Mesenchymal stem cell (in vitro differentiated cells and primary cell): ENCODE results near the gene RASEF.

Experiments
- DNase-seq: peaks from one replicate; pipeline ENCODE4 v3.0.0-alpha.2; 2013
- H2AFZ ChIP-seq: one replicate; pipeline ENCODE4 v1.6.1; 2013; ENCODE audit warnings: low read depth, mild to moderate bottlenecking, control low read depth, inconsistent platforms, low read length, moderate library complexity
- H2AK5ac ChIP-seq: 2 replicates; pipeline ENCODE4 v1.6.1; 2013; ENCODE audit warnings: low read length, moderate library complexity, mild to moderate bottlenecking, inconsistent platforms; ENCODE audit not compliant: severe bottlenecking
- H2BK120ac ChIP-seq: one replicate; pipeline ENCODE4 v1.6.1; 2013; ENCODE audit warnings: low read depth, mild to moderate bottlenecking, inconsistent platforms, low read length, moderate library complexity
- H2BK12ac ChIP-seq, 2 experiments: one replicate each; pipeline ENCODE4 v1.6.1; 2013; ENCODE audit warnings: inconsistent platforms in 2 of 2, low read length in 2 of 2, mild to moderate bottlenecking in 2 of 2, moderate library complexity in 2 of 2, control low read depth in 1 of 2
- H2BK15ac ChIP-seq: one replicate; pipeline ENCODE4 v1.6.1; 2013; ENCODE audit warnings: mild to moderate bottlenecking, low read depth, inconsistent platforms; ENCODE audit not compliant: poor library complexity, severe bottlenecking
- H2BK5ac ChIP-seq: 2 replicates; pipeline ENCODE4 v1.6.1; 2013; ENCODE audit warnings: low read depth, mild to moderate bottlenecking, low read length, control low read depth, inconsistent platforms; ENCODE audit not compliant: poor library complexity, severe bottlenecking
- H3K14ac ChIP-seq, 2 experiments: one replicate each; pipeline ENCODE4 v1.6.1; 2013; ENCODE audit warnings: inconsistent platforms in 2 of 2, low read length in 2 of 2, control low read depth in 1 of 2, mild to moderate bottlenecking in 1 of 2, moderate library complexity in 1 of 2
- H3K18ac ChIP-seq, 2 experiments: one replicate each; pipeline ENCODE4 v1.6.1; 2013; ENCODE audit warnings: inconsistent platforms in 2 of 2, low read length in 2 of 2, control low read depth in 1 of 2, low read depth in 1 of 2, mild to moderate bottlenecking in 1 of 2
- H3K23ac ChIP-seq, 2 experiments: one replicate each; pipeline ENCODE4 v1.6.1; 2013; ENCODE audit warnings: inconsistent platforms in 2 of 2, low read length in 2 of 2, mild to moderate bottlenecking in 2 of 2, moderate library complexity in 2 of 2, control low read depth in 1 of 2
- H3K27ac ChIP-seq: 2 replicates; pipeline ENCODE4 v1.5.1; 2013; ENCODE audit warnings: mild to moderate bottlenecking, moderate library complexity, low read length, control low read depth, inconsistent platforms; ENCODE audit not compliant: poor library complexity, severe bottlenecking
- H3K27me3 ChIP-seq, 2 experiments: 2 replicates each; pipeline versions ENCODE4 v1.6.1 to v1.7.0; 2013; ENCODE audit warnings: low read length in 2 of 2, mild to moderate bottlenecking in 2 of 2, moderate library complexity in 2 of 2, control low read depth in 1 of 2, inconsistent platforms in 1 of 2; ENCODE audit not compliant: control insufficient read depth in 1 of 2, insufficient read depth in 1 of 2
- H3K36me3 ChIP-seq, 2 experiments: 2 replicates each; pipeline versions ENCODE4 v1.6.1 to v1.7.0; 2013; ENCODE audit warnings: low read length in 2 of 2, control low read depth in 1 of 2, inconsistent platforms in 1 of 2, low read depth in 1 of 2, mild to moderate bottlenecking in 1 of 2; ENCODE audit not compliant: insufficient read depth in 2 of 2, control insufficient read depth in 1 of 2
- H3K4ac ChIP-seq, 2 experiments: one replicate each; pipeline ENCODE4 v1.6.1; 2013; ENCODE audit warnings: inconsistent platforms in 2 of 2, low read length in 2 of 2, mild to moderate bottlenecking in 2 of 2, moderate library complexity in 2 of 2, control low read depth in 1 of 2, low read depth in 1 of 2
- H3K4me1 ChIP-seq: 2 replicates; pipeline ENCODE4 v1.6.1; 2013; ENCODE audit warnings: low read depth, low read length, control low read depth; ENCODE audit not compliant: control insufficient read depth, insufficient read depth
- H3K4me2 ChIP-seq: 2 replicates; pipeline ENCODE4 v1.6.1; 2013; ENCODE audit warnings: low read length, mild to moderate bottlenecking, inconsistent platforms; ENCODE audit not compliant: poor library complexity, severe bottlenecking
- H3K4me3 ChIP-seq, 2 experiments: 2 replicates each; pipeline versions ENCODE4 v1.5.1 to v1.7.0; 2013; ENCODE audit warnings: low read length in 2 of 2, mild to moderate bottlenecking in 2 of 2, control low read depth in 1 of 2, low read depth in 1 of 2; ENCODE audit not compliant: insufficient read depth in 1 of 2
- H3K79me1 ChIP-seq: replicated peaks from 2 replicates; pipeline ENCODE4 v1.6.1; 2013; ENCODE audit warnings: mild to moderate bottlenecking, control low read depth, low read length, inconsistent platforms; ENCODE audit not compliant: poor library complexity, severe bottlenecking
- H3K9ac ChIP-seq: 2 replicates; pipeline ENCODE4 v1.7.0; 2013; ENCODE audit warnings: mild to moderate bottlenecking, low read length, moderate library complexity
- H3K9me3 ChIP-seq: 2 replicates; pipeline ENCODE4 v1.7.0; 2013; ENCODE audit warnings: mild to moderate bottlenecking, low read length; ENCODE audit not compliant: control insufficient read depth
- H4K8ac ChIP-seq: one replicate; pipeline ENCODE4 v1.6.1; 2013; ENCODE audit warnings: inconsistent platforms, mild to moderate bottlenecking, low read length, moderate library complexity
- H4K91ac ChIP-seq: one replicate; pipeline ENCODE4 v1.6.1; 2013; ENCODE audit warnings: mild to moderate bottlenecking, low read length, inconsistent platforms
- WGBS: methylation state at CpG from one replicate; pipeline ENCODE4 v1.1.7; 2013; ENCODE audit warnings: mixed read lengths; 5-methylcytosine and 5-hydroxymethylcytosine counted together

RASEF gene

DNA sequence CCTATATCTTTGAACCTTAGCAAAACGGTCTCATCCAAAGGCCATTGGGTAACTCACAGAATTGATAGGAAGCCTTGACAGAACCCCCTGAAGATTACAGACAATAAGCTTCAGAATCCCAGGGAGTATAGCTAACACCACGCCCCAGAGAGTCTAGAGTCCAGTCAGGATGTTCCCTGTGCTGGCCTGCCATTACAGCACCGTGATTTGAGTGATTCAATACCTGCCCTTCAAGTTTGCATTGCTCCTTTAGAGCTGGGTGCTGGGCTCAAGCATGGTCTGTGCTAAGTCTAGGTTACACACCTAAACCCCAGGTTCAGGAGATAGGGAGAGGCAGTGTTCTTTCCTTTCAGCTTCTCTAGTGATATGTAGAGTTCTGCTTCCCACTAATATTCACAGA lies 90.5 kb downstream of the RASEF start:
- Histone ChIP-seq H3K14ac (no peak overlapping the region), H2BK12ac (no peak overlapping the region), H3K9ac (no peak overlapping the region), H3K4me2 (no peak overlapping the region), H3K18ac (no peak overlapping the region), H3K9me3 (peaks cover 2% of the 10 kb centered on the region), H3K36me3 (no peaks in the 10 kb centered on the region), H3K27me3 (peaks cover 3 to 5% of the 10 kb centered on the region in 2 experiments), H3K4ac (no peak overlapping the region), H3K4me3 (no peak overlapping the region), H2AFZ (no peak overlapping the region), H2BK5ac (no peak overlapping the region), H2AK5ac (no peak overlapping the region), H3K79me1 (no peaks in the 10 kb centered on the region), H3K23ac (no peak overlapping the region), H2BK15ac (no peak overlapping the region), H4K8ac (no peak overlapping the region), H3K4me1 (no peaks in the 10 kb centered on the region), H3K27ac (no peak overlapping the region), H2BK120ac (no peak overlapping the region), H4K91ac (no peak overlapping the region)
- 94% methylated on average over 3 of the region's 3 CpGs for WGBS
- DNase-seq = no peak

DNA sequence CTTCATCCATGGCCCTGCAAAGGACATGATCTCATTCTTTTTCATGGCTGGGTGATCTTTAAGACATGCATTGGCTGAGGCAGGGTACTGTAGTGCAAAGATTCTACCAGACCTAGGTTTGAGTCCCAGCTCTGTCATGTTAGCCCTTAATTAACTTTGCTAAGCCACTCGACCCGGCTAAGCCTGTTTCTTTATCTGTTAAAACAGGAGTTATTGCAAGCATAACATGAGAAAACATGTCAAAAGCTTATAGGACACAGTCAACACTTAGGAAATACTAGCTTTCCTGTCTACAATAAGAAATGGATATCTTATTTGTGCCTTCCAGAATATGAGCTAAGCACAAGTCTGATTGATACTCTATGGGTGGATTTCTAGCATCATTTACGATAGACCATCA lies 92.6 kb downstream of the RASEF start:
- no peak overlapping the region for H3K18ac ChIP-seq
- H4K8ac ChIP-seq = no peak overlapping the region
- no peak overlapping the region for H3K27ac ChIP-seq
- H2BK5ac ChIP-seq = no peak overlapping the region
- H3K4me1 ChIP-seq = no peaks in the 10 kb centered on the region
- H3K14ac ChIP-seq = no peak overlapping the region
- H2BK120ac ChIP-seq = no peak overlapping the region
- no peak overlapping the region for H2BK15ac ChIP-seq
- no peak for DNase-seq
- no peak overlapping the region for H3K4me2 ChIP-seq
- no peak overlapping the region for H4K91ac ChIP-seq
- peaks cover 10 to 14% of the 10 kb centered on the region in 2 experiments for H3K27me3 ChIP-seq
- no peaks in the 10 kb centered on the region for H3K36me3 ChIP-seq
- WGBS = 80% methylated on average over 2 of the region's 3 CpGs
- H3K23ac ChIP-seq = no peak overlapping the region
- no peak overlapping the region for H2AK5ac ChIP-seq
- no peak overlapping the region for H2BK12ac ChIP-seq
- no peak overlapping the region for H3K9ac ChIP-seq
- H3K9me3 ChIP-seq = peaks cover 2% of the 10 kb centered on the region
- H3K4me3 ChIP-seq = no peak overlapping the region
- no peak overlapping the region for H2AFZ ChIP-seq
- no peak overlapping the region for H3K4ac ChIP-seq
- H3K79me1 ChIP-seq = no peaks in the 10 kb centered on the region

DNA sequence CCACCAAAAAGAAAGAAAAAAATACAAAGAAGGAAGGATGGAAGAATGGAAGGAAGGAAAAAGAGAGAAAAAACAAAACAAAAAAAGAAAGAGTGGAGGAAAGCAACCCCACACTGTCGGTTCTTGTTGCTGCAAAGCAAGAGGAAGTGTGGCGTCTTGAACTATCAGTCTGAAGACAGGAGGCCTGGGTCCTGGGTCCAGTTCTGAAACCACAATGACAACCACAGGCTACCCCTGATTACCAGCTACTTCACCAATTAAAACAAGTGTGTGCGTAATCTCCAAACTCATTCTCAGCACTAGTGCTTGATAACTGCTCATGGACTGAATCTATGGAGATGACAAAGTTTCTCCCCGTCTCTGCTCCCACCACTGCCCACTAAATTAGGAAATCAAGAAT lies 93.7 kb downstream of the RASEF start:
- no peak overlapping the region for H3K18ac ChIP-seq
- no peak overlapping the region for H3K9ac ChIP-seq
- no peak overlapping the region for H2AK5ac ChIP-seq
- H3K14ac ChIP-seq = no peak overlapping the region
- WGBS = 96% methylated on average over 4 of the region's 4 CpGs
- H3K4ac ChIP-seq = no peak overlapping the region
- no peaks in the 10 kb centered on the region for H3K79me1 ChIP-seq
- H3K4me2 ChIP-seq = no peak overlapping the region
- no peak overlapping the region for H4K91ac ChIP-seq
- no peak for DNase-seq
- H3K4me3 ChIP-seq = no peak overlapping the region
- peaks cover 10 to 13% of the 10 kb centered on the region in 2 experiments for H3K27me3 ChIP-seq
- no peak overlapping the region for H2BK12ac ChIP-seq
- no peak overlapping the region for H2AFZ ChIP-seq
- H3K27ac ChIP-seq = no peak overlapping the region
- no peak overlapping the region for H2BK5ac ChIP-seq
- no peak overlapping the region for H2BK15ac ChIP-seq
- H3K23ac ChIP-seq = no peak overlapping the region
- no peaks in the 10 kb centered on the region for H3K36me3 ChIP-seq
- H3K9me3 ChIP-seq = peaks cover 2% of the 10 kb centered on the region
- H3K4me1 ChIP-seq = no peaks in the 10 kb centered on the region
- no peak overlapping the region for H4K8ac ChIP-seq
- H2BK120ac ChIP-seq = no peak overlapping the region

DNA sequence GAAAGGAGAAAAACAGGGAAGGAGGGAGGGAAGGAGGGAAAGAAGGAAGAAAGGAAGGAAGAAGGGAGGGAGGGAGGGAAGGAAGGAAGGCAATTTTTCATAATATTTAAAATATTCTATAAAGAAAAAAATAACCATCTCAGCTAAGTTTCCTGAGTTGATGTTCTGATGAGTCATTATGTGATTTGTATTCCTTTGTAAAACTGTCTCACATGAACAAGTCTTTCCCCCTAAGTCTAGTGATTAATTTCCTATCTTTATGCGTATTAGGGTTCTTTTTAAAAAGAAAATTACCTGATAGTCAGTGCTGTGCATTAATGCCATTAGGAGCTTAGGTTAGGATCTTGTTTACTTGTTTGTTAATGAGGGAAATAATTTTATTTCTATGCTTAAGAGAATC lies 94.1 kb downstream of the RASEF start:
- Histone ChIP-seq H3K79me1 (no peaks in the 10 kb centered on the region), H3K36me3 (no peaks in the 10 kb centered on the region), H3K4me2 (no peak overlapping the region), H3K27ac (no peak overlapping the region), H2AK5ac (no peak overlapping the region), H2BK120ac (no peak overlapping the region), H2BK15ac (no peak overlapping the region), H4K8ac (no peak overlapping the region), H3K9ac (no peak overlapping the region), H3K4ac (no peak overlapping the region), H4K91ac (no peak overlapping the region), H2BK12ac (no peak overlapping the region), H2AFZ (no peak overlapping the region), H2BK5ac (no peak overlapping the region), H3K14ac (no peak overlapping the region), H3K4me3 (no peak overlapping the region), H3K18ac (no peak overlapping the region), H3K4me1 (no peaks in the 10 kb centered on the region), H3K9me3 (peaks cover 2% of the 10 kb centered on the region), H3K27me3 (peaks cover 10 to 18% of the 10 kb centered on the region in 2 experiments), H3K23ac (no peak overlapping the region)
- no peak for DNase-seq
- WGBS = 100% methylated on average over 1 of the region's 1 CpG
